Measurements from ENCODE around the gene CHST13. TPM values are rescaled to one million over a fixed set of nuclear protein-coding genes. Genes with fewer than 3 reads are reported as not detected.
"Not testable (repeated sequence)": the region's sequence is repeated elsewhere in the genome, so short reads cannot be mapped to it uniquely, and the experiment has no call there.

Gene CHST13
- polyA plus RNA-seq, 3 donors from 2014 or later = 0.67 TPM; not detected in 2

DNA sequence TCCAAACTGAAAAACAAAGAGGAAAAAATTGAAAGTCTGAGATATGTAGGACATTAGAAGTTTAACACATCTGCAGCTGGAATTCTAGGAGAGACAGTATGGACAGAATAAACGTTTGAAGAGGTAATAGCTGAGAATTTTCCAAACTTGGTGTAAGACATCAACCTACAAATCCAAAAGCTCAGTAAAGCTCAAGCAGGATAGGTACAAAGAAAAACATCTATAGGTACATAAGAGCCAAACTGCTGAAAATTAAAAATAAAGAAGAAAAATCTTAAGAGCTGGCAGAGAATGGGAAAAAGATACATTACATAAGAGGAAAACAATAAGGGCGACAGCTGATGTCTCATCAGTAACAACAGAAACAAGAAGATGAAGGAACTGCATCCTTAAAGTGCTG lies 57.6 kb downstream of the CHST13 start:
- no peak overlapping the region for H3K4me3 Mint-ChIP-seq
- no peak overlapping the region for H3K27ac Mint-ChIP-seq
- DNase-seq = no peak
- no peaks in the 10 kb centered on the region for H3K4me1 Mint-ChIP-seq
- H3K36me3 Mint-ChIP-seq = no peaks in the 10 kb centered on the region
- H3K27me3 Mint-ChIP-seq (ENCODE audit: low read depth in 3 of 3) = peaks cover 4 to 7% (median 6%) of the 10 kb centered on the region in 3 donors
- H3K9me3 Mint-ChIP-seq = no peaks in the 10 kb centered on the region

DNA sequence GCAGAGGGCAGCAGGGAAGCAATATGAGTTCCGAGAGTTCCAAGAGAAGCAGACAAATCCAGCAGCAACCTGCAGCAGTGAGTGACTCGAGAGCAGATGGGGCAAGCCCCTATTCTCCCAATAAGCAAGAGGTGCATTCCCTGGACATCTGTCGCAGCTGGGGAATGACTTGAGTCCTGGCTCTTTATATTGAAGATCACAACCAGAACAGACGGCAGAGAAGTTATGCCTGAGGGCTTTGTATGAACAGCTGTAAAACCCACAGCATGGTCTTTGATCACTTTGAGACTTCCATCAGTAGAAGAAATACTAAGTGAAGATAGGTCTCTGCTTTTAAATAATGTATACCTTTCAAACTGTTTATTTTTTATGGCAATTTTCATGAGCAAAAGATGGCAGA lies 58.4 kb downstream of the CHST13 start:
- peaks cover 4 to 10% (median 6%) of the 10 kb centered on the region in 3 donors for H3K27me3 Mint-ChIP-seq (ENCODE audit: low read depth in 3 of 3)
- H3K27ac Mint-ChIP-seq = no peak overlapping the region
- DNase-seq = no peak
- H3K4me1 Mint-ChIP-seq = no peaks in the 10 kb centered on the region
- H3K9me3 Mint-ChIP-seq = peaks cover 0 to 2% (median 0%) of the 10 kb centered on the region in 6 donors
- no peaks in the 10 kb centered on the region for H3K36me3 Mint-ChIP-seq
- H3K4me3 Mint-ChIP-seq = no peak overlapping the region

DNA sequence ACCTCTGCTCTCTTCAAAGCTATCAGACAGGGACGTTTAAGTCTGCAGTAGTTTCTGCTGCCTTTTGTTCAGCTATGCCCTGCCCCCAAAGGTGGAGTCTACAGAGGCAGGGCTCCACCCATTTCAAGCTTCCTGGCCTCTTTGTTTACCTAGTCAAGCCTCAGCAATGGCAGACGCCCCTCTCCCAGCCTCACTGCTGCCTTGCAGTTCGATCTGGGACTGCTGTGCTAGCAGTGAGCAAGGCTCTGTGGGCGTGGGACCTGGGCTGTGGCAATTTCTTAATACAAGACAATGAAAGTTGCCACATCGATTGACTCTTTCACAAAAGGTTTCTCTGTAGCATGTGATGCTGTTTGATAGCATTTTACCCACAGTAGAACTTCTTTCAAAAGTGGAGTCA lies 67.6 kb downstream of the CHST13 start:
- not testable (repeated sequence) for DNase-seq; H3K27me3 Mint-ChIP-seq (ENCODE audit: low read depth in 3 of 3); H3K4me3 Mint-ChIP-seq; H3K36me3 Mint-ChIP-seq; H3K27ac Mint-ChIP-seq; H3K9me3 Mint-ChIP-seq; H3K4me1 Mint-ChIP-seq

Other genes starting within 250 kb of the CHST13 start
- not detected for gene KLF15, start 166.7 kb upstream of the CHST13 start, polyA plus RNA-seq
- gene CFAP100, start 129.2 kb upstream of the CHST13 start, polyA plus RNA-seq = not detected
- gene ZXDC, start 48.3 kb upstream of the CHST13 start, polyA plus RNA-seq = 10 to 100 TPM in 2 of 3 donors, 1 to 10 TPM in 1; 9.6 to 17.2 (median 11.8) TPM
- gene UROC1, start 6.4 kb upstream of the CHST13 start, polyA plus RNA-seq = not detected
- not detected for gene C3orf22, start 34.8 kb downstream of the CHST13 start, polyA plus RNA-seq
- 1 to 10 TPM in 2 of 3 donors, not detected in 1; 1.4 to 3.5 TPM for gene TXNRD3, start 131.0 kb downstream of the CHST13 start, polyA plus RNA-seq
- 10 to 100 TPM in 1 of 3 donors, 1 to 10 TPM in 2; 9.7 to 12.9 (median 9.7) TPM for gene CHCHD6, start 180.1 kb downstream of the CHST13 start, polyA plus RNA-seq

All from immature natural killer cell (primary cell).